HG03469 (cell line): Measurements from ENCODE around the gene SHROOM3.
A peak's percentile ranks its signal among the peaks of the same experiment; 100 is the strongest.

Source experiments
- ATAC-seq: cut with Tn5 transposase; IDR thresholded peaks from one replicate; pipeline ENCODE4 v1.9.1; 2021; ENCODE audit warnings: mild to moderate bottlenecking, moderate library complexity, moderate number of reproducible peaks; ENCODE audit not compliant: unreplicated experiment

The SHROOM3 gene

DNA sequence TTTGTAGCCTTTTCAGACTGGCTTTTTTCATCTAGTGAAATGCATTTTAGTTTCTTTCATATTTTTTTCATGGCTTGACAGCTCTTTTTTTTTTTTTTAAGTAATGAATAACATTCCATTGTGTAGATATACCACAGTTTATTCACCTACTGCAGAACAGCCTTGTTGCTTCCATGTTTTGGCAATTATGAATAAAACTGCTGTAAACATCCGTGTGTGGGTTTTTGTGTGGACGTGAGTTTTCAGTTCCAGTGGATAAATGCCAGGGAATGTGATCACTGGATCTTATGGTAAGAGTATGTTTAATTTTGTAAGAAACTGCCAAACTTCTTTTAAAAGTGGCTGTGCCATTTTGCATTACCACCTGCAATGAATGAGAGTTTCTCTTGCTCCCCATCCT lies 302.2 kb downstream of the SHROOM3 start:
- ATAC-seq, result no peak

DNA sequence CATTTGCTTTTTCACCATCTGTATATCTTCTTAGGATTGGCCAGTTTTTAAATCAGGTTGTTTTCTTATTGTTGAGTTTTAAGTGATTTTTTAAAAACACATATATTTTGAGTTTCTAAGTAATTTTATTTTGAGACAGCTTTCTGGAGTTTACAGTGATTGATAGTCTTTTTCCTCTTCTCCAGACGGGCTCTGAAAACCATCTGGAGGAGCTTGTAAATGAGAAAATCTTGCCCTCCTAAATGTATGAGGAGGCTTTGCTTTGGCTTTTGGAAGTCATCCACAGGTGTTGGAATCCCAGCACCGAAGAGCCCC lies 302.7 kb downstream of the SHROOM3 start:
- no peak for ATAC-seq

DNA sequence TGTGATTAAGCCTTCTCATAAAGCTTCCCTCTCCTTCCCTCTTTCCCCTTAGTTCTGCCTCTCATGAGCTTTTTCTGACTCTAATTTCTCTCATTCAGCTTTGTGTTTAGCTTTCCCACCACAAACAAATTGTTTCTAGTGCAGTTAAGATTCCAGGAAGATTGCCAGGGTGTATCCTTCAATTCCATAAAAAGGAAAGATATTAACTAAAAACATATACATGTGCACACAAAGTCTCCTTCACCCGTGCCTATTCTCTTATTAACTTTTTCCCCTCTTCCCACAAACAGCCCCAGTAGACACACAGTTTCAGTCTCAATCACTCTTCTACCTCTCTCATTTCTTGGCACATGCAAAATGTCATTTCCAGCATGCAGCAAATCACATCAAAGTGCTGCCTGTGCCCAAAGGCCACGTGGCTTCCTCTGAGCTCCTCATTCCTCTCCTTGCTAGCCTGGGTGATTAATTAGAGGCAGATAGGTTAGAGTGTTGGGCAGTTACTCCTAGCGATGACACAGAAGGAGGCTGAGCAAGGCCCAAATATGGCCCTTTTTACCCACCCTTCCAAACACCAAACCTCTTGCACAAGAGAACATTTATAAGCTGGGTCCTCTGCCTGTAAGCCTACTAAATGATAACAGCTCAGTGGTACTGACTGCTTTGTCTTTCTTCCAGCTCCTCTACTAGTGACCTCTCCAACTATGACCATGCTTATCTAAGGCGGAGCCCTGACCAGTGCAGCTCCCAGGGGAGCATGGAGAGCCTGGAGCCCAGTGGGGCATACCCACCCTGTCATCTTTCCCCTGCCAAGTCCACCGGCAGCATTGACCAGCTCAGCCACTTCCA lies 303.3 kb downstream of the SHROOM3 start:
- ATAC-seq, result peak; percentile 70

GRCh38 chr4:76740192-76740591 lies 305.2 kb downstream of the SHROOM3 start:
- ATAC-seq, result no peak

GRCh38 chr4:76740866-76741662 lies 306.0 kb downstream of the SHROOM3 start:
- ATAC-seq, result no peak

DNA sequence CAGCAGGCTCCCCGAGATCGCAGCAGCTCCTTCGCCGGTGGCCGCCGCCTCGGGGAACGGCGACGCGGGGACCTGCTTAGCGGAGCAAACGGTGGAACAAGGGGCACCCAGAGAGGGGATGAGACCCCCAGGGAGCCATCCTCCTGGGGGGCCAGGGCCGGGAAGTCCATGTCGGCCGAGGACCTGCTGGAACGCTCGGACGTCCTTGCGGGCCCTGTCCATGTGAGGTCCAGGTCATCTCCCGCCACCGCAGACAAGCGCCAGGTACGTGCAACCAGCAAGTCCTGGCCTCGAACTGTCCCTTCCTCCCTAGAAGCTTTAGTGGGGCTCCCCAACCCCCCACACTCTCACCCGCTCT lies 306.6 kb downstream of the SHROOM3 start:
- ATAC-seq, result no peak

DNA sequence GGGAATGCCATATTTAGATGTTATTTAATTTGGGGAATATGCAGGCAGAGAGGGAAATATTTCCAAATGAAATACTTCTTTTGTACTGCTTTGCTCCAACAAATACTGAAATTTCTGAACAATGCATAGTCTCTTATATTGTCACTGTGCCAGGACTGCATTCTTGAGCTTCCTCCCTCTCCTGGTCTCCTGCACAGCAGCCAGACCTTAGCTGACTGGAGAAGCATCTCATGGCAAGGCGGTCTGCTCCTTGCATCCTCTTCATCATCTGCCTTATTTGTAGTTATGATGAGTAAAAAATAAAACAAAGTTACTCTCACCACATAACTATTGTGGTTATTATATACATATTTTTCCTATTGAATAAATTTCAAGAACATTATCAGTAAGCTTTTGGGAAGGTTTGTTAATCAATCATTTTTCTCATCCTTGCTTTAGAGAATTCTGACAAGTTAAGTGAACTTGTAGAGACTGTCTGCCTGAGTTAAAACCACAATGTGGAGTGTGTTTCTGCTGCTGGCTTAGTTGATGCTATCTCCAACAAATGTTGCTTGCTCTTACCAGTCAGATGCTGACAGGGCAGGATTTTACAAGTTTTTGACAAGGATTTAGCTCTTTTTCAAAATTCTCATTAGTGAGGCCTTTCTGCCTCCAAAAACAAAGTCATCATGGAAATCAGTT lies 309.4 kb downstream of the SHROOM3 start:
- ATAC-seq, result no peak

DNA sequence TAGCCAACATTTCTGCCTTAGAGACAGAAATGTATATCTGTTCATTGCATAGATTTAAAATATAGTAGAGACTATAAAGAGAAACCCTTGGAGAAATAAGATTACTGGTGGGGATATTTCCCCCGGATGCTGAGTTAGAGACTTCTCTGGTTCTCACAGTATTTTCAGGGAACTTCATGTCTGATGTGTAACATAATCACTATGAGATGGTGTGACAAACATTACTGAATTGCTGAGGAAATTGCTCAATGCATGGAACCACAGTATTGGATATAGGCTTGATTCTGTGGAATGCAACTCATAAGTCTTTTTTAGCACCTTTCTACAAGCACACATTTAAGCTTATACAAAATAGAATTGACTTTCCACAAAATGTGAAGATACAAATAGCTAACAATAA lies 310.2 kb downstream of the SHROOM3 start:
- ATAC-seq, result no peak

DNA sequence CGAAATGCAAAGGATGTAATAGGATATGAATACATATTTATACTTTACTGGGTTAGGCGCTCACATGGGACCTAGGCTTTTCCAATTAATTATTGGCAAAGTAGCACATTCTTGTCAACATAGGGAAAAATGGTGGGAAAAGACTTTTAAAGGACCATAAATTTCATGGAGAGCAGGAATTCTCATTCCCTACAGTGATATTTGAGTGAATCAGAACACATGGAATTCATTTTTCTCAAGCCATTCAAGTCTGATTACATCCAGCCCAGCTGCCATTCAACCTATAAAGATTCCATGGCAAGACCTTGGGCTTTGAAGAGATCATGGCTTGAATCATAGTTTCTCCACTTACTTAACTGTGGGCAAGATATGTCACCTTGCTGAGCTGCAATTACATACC lies 312.5 kb downstream of the SHROOM3 start:
- ATAC-seq, result no peak

DNA sequence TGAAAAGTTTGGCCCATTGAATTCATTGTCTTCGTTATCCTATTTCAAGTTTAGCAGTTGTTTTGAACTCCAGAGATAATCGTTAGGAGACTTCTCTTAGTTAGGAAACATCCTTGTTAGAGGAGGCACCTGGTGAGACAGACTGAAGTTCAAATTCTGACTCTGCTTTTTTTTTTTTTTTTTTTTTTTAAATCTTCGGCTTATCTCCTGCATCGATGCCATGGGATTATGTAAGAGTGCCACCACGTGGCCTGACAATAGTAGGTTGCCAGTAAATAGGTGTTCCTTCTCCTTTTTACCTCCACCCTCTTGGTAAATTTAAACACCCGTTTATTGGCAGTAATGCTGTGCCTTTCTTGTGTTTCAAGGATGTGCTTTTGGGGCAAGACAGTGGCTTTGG lies 313.6 kb downstream of the SHROOM3 start:
- ATAC-seq, result no peak

DNA sequence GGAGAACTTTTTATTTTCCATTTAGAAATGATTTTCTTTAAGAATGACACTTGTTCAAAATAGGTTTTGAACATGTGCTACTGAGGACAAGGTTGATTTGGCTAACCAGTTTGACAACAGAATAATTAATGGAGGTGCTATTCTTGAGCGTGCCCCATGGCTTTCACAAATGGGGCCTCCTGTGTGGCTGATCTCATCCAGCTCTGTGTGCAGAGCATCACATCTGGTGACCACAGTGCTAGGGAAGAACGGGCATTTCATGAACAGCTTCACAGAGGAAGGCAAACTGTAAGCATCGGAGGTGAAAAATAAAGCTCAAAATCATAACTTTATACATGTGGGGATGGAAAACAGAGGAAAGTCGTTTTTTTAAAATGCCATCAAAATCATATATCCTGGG lies 314.3 kb downstream of the SHROOM3 start:
- ATAC-seq, result no peak

DNA sequence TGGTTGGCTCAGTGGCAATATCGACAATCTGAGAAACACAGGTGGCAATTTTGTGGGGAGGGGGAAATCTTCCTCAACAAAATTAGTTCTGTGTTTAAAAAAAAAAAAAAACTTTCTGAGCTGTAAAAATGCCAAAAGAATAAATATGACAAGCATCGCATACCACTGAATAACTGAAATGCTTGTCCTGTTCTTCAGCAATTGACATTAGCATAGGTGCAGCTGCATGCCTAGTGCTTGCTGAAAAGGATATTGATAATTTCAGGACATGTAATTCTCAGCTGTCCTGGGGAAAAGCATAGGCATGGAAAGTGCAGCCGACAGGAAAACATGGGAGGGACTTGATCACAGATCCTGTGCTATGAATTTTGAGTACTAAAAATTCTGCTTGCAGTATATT lies 315.7 kb downstream of the SHROOM3 start:
- ATAC-seq, result no peak

DNA sequence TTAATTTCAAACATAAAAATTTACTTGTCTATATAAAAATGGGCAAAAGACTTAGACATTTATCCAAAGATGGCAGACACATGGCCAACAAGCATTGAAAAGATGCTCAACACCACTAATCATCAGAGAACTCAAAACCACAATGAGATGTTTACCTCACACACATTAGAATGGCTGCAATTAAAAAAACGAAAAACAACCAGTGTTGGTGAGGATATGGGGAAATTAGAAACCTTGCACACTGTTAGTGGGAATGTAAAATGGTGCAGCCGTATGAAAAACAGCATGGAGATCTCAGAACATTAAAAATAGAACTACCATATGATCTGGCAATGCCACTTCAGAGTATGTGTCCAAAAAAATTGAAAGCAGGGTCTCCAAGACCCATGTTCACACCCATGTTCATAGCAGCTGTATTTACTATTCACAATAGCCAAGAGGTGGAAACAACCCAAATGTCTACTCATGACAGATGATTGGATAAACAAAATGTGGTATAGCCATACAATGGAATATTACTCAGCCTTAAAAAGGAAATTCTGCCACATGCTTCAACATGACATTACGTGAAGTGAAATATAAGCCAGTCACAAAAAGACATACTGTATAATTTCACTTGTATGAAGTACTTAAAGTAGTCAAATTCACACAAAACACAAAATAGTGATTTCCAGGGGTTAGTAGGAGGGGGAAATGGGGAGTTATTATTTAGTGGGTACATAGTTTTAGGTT lies 316.7 kb downstream of the SHROOM3 start:
- ATAC-seq, result no peak

GRCh38 chr4:76752861-76753501 lies 318.0 kb downstream of the SHROOM3 start:
- no peak for ATAC-seq

- no peak for ATAC-seq
Observed at GRCh38 chr4:76753814-76754213, 318.8 kb downstream of the SHROOM3 start.

- no peak for ATAC-seq
Observed at GRCh38 chr4:76754439-76754838, 319.4 kb downstream of the SHROOM3 start.

DNA sequence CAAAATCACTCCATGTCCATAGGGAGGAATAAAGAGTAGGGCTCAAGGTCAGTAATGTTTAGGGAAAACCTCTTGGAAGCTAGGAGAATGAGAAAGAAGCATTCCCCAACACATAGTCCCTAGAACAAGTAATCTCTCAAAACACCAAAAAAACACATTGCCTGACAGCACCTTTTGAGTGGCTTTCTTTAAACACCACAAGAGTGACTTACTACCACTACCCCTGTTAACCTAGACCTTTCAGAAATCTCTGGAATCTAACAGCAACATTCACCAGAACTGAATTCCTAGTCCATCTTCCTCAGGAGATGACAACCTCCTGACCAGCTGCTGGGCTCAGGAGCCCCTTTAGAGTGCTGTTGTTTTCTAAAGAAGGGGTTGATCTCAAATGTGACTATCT lies 320.7 kb downstream of the SHROOM3 start:
- no peak for ATAC-seq

- ATAC-seq, result no peak
Observed at GRCh38 chr4:76756416-76756815, 321.4 kb downstream of the SHROOM3 start.

- no peak for ATAC-seq
Observed at GRCh38 chr4:76757418-76757939, 322.4 kb downstream of the SHROOM3 start.

DNA sequence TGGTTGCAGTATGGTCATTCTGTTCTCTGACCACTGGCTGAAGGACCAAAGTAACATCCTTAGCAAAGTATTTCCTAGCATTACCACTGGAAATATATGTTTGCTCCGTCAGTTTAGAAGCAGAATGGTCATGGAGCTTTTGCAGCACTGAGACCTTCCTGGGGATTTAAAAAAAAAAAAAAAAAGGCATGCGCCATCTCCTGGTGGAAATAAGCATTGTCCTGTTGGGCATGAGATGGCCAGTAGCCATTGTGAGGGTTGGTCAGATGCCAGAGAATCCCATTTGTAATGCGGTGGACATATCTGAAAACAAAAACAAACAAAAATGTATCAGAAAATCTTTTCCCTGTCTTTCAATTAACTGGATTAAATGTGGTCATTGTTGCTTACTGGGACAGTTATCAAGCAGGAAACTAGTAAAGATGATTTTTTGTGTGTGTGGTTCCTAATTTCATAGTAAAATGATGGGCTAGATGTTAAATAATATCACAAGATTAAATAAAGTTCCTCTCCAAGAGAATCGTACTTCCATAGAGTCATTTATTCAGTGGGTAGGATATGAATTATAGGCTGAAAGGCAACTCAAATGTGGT lies 323.4 kb downstream of the SHROOM3 start:
- ATAC-seq, result no peak
